CD4-positive, alpha-beta T cell treated with Interferon gamma for 1 hour (primary cell): Measurements from ENCODE around the gene BANF1.

Experiments
- DNase-seq: peaks from one replicate; pipeline ENCODE4 v3.0.0-alpha.2; 2020

Gene BANF1

DNA sequence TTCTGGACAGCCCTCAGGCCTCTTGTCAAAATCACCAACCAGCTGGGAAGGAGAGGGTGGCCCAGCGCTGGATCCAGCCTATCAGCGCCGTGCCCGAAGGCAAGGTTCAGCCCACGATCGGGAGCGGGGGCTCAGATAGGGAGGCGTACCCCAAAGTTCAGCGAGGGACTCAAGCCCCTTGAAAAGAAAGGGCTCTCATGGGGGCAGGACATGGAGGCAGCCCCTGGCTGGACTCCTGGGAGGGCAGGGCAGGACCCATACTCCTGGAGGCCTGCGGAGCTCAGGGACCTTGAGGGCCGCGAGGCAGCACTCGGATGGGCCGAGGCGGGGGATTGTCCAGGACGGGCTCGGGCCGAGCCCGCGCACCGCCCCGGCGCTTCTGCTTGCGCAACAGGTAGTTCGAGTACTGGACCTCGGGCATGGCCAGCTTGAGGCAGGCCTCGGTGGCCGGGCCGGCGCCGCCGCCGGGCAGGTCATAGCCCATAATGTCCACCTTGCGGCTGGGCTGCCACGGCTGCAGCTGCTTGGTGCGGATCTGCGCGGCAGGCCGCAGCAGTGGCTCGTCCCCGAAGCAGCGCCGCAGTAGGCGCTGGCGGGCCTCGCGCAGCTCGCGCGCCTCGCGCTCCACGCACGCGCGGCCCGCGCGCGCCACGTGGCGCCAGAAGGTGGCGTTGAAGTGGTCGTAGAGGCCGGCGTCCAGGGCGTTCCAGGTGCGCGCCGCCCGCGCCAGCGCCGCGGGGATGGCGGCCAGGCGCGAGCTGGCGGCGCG lies 40.1 kb downstream of the BANF1 start:
- DNase-seq = no peak

DNA sequence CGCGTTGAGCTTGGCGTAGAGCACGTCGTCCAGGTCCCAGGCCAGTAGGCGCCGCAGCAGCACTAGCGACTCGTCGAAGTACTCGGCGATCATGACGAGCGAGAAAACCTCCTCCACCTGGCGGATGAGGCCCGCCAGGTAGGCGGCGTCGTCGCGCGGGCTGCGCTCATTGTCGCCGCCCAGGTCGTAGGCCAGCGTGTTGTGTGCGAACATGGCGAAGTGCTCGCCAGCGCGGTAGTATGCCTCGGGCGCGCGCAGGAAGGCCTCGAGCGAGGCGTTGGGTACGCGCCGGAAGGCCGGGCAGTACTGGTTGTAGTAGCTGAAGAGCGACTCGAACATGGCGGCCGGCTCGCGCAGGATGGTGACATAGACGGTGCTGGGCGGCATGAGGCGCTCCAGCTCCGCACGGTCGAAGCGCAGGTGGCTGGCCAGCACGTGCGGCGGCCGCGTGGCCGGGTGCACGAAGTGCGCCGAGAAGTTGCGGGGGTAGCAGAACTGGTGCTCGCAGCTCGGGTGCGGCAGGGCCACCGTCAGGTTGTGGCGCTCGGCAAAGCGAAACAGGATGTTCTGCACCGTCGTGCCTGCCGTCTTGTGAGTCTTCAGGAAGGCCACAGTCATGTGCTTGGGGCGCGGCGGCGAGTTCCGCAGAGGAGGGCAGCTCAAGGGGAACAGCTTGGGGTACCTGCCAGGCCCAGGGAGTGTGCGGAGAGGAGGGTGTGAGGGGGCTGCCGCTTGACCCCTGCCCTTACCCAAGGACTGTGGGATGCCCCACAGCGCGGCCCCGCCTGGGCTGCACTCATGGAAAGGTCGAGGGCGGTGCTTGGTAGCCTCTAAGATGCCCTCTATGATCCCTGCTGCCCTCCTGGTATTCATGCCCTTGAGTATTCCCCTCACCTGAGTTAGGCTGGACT lies 40.9 kb downstream of the BANF1 start:
- DNase-seq = no peak

GRCh38 chr11:66044757-66045156 lies 42.5 kb downstream of the BANF1 start:
- DNase-seq = no peak

- peak; percentile 79 for DNase-seq
These were observed 42.9 kb downstream of the BANF1 start for GRCh38 chr11:66045177-66045639.

DNA sequence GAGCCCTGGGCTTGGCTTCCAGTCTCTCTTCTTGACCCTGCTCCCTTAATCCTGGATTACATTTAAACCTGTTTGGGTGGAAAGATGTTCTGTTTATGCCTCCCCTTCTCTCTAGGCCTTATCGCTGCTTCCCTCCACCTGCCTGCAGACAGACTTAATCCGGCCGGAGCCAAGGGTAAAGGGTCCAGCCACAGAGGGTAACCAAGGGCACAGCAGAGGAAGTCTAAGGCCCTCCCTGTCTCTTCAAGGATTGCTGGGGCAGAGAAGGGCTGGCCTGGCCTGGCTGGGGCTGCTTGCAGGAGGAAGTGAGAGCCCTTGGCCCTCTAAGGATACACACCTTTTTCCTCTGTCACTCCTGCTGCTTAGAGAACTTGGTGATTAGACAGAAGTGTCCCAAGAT lies 44.6 kb downstream of the BANF1 start:
- no peak for DNase-seq

DNA sequence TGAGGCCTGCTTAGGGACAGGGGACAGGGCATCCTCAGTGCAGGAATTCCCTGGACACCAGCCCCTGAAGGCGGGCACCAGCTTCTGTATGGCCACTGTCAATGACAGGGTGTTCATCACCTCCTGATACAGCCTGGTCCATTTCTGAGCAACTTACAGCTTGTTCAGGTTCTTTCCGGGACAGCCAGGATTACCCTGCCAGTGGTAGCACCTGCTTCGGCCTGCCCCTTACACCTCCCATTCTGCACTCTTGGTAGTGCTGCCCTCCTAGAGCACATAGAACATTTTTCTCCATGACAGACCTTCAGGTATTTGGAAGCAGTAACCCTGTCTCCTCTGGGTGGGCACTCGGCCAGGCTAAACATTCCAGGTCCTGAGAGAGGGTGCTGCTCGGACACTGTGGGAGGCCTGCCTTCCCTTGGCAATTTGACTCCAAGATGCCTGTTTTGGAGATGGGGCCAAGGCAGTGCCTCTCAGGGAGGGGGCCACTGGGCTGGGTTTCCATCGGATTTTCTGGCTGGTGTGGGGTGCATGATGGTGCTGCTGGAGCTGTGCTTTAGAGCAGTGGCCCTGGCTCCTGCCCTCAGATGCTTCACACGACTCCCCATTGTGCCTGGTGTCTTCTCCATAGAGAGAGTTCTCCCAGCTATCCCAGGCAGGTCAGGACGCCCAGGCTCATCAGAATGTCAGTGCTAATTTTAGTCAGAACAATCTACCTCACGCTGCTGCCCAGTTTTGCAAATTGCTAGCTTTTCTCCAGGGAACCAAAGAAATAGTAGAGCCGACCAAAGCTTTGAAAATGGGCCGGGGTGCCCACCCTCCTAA lies 45.5 kb downstream of the BANF1 start:
- no peak for DNase-seq

DNA sequence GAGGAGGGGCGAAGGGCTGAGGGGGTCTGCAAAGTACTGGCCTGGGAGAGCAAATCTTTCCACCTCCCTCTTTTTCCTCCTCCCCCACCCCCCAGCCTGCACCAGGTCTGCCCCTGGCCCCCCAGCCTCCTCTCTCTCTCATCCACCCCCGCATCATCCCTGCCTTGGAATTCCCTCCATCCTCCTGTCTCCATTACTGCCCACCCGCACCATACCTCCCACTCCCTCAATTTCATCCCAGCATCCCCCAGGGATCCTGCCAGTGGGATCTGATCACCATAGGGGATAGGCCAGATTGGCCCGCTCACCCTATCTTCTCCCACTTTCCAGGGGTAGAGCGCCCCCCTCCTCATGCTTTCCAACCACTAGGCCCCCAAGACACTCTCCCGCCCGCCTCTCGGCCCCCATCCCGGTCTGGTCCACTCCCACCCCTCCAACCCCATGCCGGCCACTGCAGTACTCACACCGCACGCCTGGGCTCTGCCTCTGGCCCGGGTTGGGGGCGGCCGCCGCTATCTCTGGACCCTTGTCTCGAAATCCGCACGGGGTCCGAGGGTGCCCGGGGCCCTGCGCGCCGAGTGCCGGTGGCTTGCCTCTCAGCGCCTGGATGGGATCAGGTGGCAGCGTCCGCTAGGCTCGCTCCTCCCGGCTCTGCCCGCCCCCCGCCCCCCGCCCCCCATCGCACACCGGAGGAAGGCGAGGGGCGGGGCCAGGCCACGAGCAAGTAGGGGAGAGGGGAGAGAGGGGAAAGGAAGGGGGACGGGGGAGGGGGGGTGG lies 46.4 kb downstream of the BANF1 start, which contains the start of gene GAL3ST3:
Gene GAL3ST3, minus strand, starts transcription at position 615 of the 777 bp plus-strand sequence. CDS start 3,746 bp downstream, outside the sequence.
- no peak for DNase-seq

DNA sequence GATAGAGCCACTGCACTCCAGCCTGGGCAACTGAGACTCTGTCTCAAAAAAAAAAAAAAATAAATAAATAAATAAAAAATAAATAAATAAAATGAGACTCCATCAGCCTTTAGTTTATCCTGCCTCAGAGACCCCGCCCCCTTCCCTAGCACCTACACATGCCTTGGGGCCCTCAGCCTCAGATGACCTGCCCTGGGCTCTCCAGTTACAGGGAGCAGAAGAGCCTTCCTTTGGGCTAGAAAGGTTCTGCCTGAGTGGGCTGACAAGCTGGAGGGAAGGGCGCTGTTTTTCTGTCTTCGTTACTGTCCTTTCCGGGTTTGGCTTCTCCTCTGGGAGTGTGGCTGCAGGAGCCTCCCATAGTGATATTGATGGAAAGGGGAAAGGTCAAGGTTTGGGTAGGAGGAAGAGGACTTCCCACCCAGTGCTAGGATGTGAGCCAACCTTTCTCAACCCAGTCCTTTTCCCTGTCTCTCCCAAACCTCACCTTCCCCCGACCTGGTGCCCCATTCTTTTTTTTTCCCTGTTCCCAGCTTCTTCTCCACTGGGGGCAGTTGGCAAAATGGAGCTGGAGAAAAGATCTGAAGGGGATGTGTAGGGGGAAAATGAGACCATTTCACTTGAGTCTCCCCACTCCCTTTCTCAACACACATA lies 48.4 kb downstream of the BANF1 start:
- no peak for DNase-seq

DNA sequence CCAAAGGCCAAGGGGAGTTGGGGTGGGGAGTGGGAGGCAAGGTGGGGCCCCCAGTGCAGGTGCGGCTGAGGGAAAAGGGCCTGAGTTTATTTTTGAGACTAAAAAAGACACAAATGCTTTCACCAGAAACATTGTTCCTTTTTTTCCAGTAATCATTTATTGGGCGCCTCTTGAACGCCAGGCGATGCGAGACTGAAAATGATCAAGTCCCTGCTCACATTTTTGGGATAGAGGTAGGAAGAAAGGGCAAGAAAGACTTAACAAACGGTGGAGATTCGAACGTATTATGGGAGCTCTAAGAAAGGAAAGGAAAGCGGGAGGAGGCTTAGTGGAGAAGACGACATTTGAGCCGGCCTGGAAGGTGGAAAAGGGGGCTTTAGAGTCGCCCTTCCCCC lies 49.1 kb downstream of the BANF1 start:
- DNase-seq = no peak

- peak; percentile 98 for DNase-seq
These were observed 49.7 kb downstream of the BANF1 start, which contains the start of gene SF3B2 for GRCh38 chr11:66051766-66052663. SF3B2 (plus strand) TSS chr11:66052364; CDS start chr11:66052385, 21 bp downstream.

- no peak for DNase-seq
These were observed 50.3 kb downstream of the BANF1 start for GRCh38 chr11:66052664-66052982.
